HepG2 (cell line): ENCODE results near the gene FBP1. TPM values are rescaled to one million over a fixed set of nuclear protein-coding genes. Genes with fewer than 3 reads are reported as not detected.

Experiments
- ATAC-seq: fragments of 200-7000 bp; cut with Tn5 transposase; 3 replicates; pipeline ENCODE4 v1.9.1; 2020; ENCODE audit warnings: mild to moderate bottlenecking, moderate library complexity
- BruUV-seq: library from RNA; stranded (reverse); fragments of 400-500 nt; replicated peaks from 2 replicates; lab custom pipeline; 2021; lab: Mats Ljungman, UMichigan
- CTCF ChIA-PET: fragments of 300-600 bp; formaldehyde crosslinking; extraction: SDS; loops from one replicate; lab custom pipeline; 2021; ENCODE audit warnings: low total read pairs, inconsistent platforms, low intra/inter-chr PET ratio; lab: Yijun Ruan, JAX
- POLR2A ChIA-PET: fragments of 350-600 bp; sonication (Branson Sonifier 250); formaldehyde crosslinking; loops from one replicate; lab custom pipeline; 2020; ENCODE audit warnings: antibody characterized with exemption, inconsistent platforms; lab: Yijun Ruan, JAX
- DNase-seq: peaks from one replicate; pipeline ENCODE4 v3.0.0-alpha.2; 2015; ENCODE audit warnings: low spot score
- FAIRE-seq: peaks from 3 replicates; lab custom pipeline; 2011; peaks lifted over from hg19 to GRCh38; lab: Jason Lieb, UNC
- H2AFZ ChIP-seq: one replicate; pipeline ENCODE4 v1.6.1; 2011; ENCODE audit warnings: low read length, inconsistent platforms
- H3K27ac ChIP-seq: fragments of 300-600 bp; 3 replicates; pipeline ENCODE4 v1.8.0; 2011; ENCODE audit warnings: mixed run types, mild to moderate bottlenecking, mixed read lengths, low read length, inconsistent platforms; ENCODE audit not compliant: insufficient read depth; ENCODE audit errors: extremely low read length
- H3K27me3 ChIP-seq, 2 experiments: fragments of 200-600 bp in 1 of 2; 2 replicates in 1 of 2; 3 replicates in 1 of 2; pipeline versions ENCODE4 v1.6.0 to v1.8.0; 2011; ENCODE audit warnings: low read length in 2 of 2, mild to moderate bottlenecking in 2 of 2, moderate library complexity in 2 of 2, inconsistent platforms in 1 of 2; ENCODE audit not compliant: insufficient read depth in 2 of 2, control insufficient read depth in 1 of 2
- H3K36me3 ChIP-seq, 2 experiments: fragments of 200-600 bp in 1 of 2; replicated peaks in 1 of 2; 2 replicates in 1 of 2; 3 replicates in 1 of 2; pipeline versions ENCODE4 v1.5.1 to v1.8.0; 2011; ENCODE audit warnings: low read length in 2 of 2, inconsistent platforms in 1 of 2; ENCODE audit not compliant: insufficient read depth in 2 of 2, control insufficient read depth in 1 of 2
- H3K4me1 ChIP-seq: 2 replicates; pipeline ENCODE4 v1.5.1; 2012; ENCODE audit warnings: low read length, inconsistent platforms; ENCODE audit not compliant: insufficient read depth
- H3K4me2 ChIP-seq: 2 replicates; pipeline ENCODE4 v1.6.0; 2011; ENCODE audit warnings: low read depth, low read length, inconsistent platforms
- H3K4me3 ChIP-seq, 3 experiments: fragments of 200-600 bp in 1 of 3; sonication (generic), shearing (Covaris generic) in 1 of 3; replicated peaks in 1 of 3; 2 replicates each; pipeline ENCODE4 v1.5.1; 2011 to 2016; ENCODE audit warnings: low read length in 3 of 3, inconsistent platforms in 2 of 3, low read depth in 2 of 3, mild to moderate bottlenecking in 2 of 3, control low read depth in 1 of 3, mixed read lengths in 1 of 3; ENCODE audit not compliant: insufficient read depth in 1 of 3
- H3K79me2 ChIP-seq: one replicate; pipeline ENCODE4 v1.6.1; 2011; ENCODE audit warnings: low read length, inconsistent platforms; ENCODE audit not compliant: insufficient read depth
- H3K9ac ChIP-seq: 2 replicates; pipeline ENCODE4 v1.6.0; 2011; ENCODE audit warnings: mild to moderate bottlenecking, low read depth, low read length, inconsistent platforms; ENCODE audit not compliant: insufficient read depth
- H3K9me3 ChIP-seq: 2 replicates; pipeline ENCODE4 v1.5.1; 2012; ENCODE audit warnings: mild to moderate bottlenecking, low read length
- H4K20me1 ChIP-seq: 2 replicates; pipeline ENCODE4 v1.6.0; 2011; ENCODE audit warnings: inconsistent platforms, mild to moderate bottlenecking, low read length, moderate library complexity; ENCODE audit not compliant: insufficient read depth
- GATAD1 ChIP-seq: IDR thresholded peaks from 2 replicates; pipeline ENCODE4 v1.6.1; 2016; ENCODE audit warnings: missing genetic modification reagents, missing compliant biosample characterization
- GATAD2A ChIP-seq: IDR thresholded peaks from 2 replicates; pipeline ENCODE4 v1.6.1; 2016
- HNF4A ChIP-seq: sonication (generic); formaldehyde crosslinking; IDR thresholded peaks from 2 replicates; pipeline ENCODE4 v1.4.0; 2020; ENCODE audit warnings: missing genetic modification reagents
- KLF15 ChIP-seq: sonication (generic); formaldehyde crosslinking; IDR thresholded peaks from 2 replicates; pipeline ENCODE4 v1.8.1; 2023; ENCODE audit warnings: borderline replicate concordance, mild to moderate bottlenecking, inconsistent platforms, missing genetic modification reagents, mixed read lengths
- ZBTB42 ChIP-seq: sonication (generic); formaldehyde crosslinking; IDR thresholded peaks from 2 replicates; pipeline ENCODE4 v1.5.0; 2020; ENCODE audit warnings: mild to moderate bottlenecking, missing genetic modification reagents
- WGBS: methylation state at CpG from one replicate; pipeline ENCODE4 v1.1.6; 2017; ENCODE audit warnings: low lambda C conversion rate; 5-methylcytosine and 5-hydroxymethylcytosine counted together
- in situ Hi-C: cut with HindIII; loops from 2 replicates; pipeline ENCODE4 v1.10.0; 2017; ENCODE audit warnings: low pct_unique_long_range_greater_than_20kb; ENCODE audit not compliant: extremely low pct_ligation_motif_present
- intact Hi-C: fragments of 100-400 bp; cut with micrococcal nuclease; formaldehyde crosslinking; loops from one replicate; pipeline ENCODE4 v1.10.0; 2022; ENCODE audit not compliant: unreplicated experiment
- polyA plus RNA-seq, 8 experiments: library from polyadenylated mRNA; depleted of rRNA in 3 of 8; stranded (reverse) in 7 of 8; unstranded in 1 of 8; fragments of >200 nt; fragmentation: Illumina TruSeq in 4 of 8; extraction: Trizol in 4 of 8; gene quantifications; 2 replicates each; pipeline versions ENCODE4 v1.2.1 to v1.2.3, GENCODE V29; 2011 to 2016; ENCODE audit warnings: low read depth in 4 of 8, missing spikeins in 1 of 8, mixed read lengths in 1 of 8; ENCODE audit not compliant: insufficient read depth in 1 of 8
- total RNA-seq, 5 experiments: library from RNA; depleted of rRNA; stranded (reverse); fragments of >200 nt; fragmentation: Illumina TruSeq; extraction: Trizol; gene quantifications; 2 replicates each; pipeline ENCODE4 v1.2.3, GENCODE V29; 2016; ENCODE audit warnings: low read depth in 1 of 5
- TF ChIP-seq, protein P1 (sequence below): sonication (generic); formaldehyde crosslinking; IDR thresholded peaks from 2 replicates; pipeline ENCODE4 v1.5.0; 2020; ENCODE audit warnings: missing genetic modification reagents

Gene FBP1
- total and polyA plus RNA-seq, 2 of the 13 experiments (the other 11 are each of a cell fraction or from before 2014, with no cell fraction given) = 0.29 to 0.53 TPM

DNA sequence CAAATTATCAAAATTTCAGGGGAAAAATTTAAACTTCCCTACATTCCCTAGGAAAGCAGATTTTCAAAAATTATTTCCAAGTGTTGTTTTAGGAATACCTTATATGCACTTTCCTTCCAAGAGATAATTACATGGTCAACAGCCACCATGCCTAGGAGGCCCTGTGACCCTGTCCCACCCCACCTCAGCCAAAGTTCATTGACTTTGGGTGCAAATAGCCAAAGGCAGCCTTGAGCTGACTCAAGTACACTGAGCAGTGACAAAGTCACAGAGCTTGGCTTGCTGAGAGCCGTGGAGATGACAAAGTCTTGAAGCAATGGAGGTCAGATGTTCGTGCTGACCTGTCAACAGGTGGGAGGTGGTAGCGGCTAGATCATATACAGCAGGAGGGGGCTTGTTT is 24.3 kb upstream of the FBP1 start:
- no peaks in the 10 kb centered on the region for H4K20me1 ChIP-seq
- FAIRE-seq = no peak
- no peak overlapping the region for H3K27ac ChIP-seq
- intact Hi-C loops (no loop called here), in situ Hi-C loops (no loop called here)
- no TSS peak for BruUV-seq
- ChIA-PET CTCF (no interaction called here), POLR2A (interaction anchor here (0.7 kb wide), 1 partner anchor 109 kb away, joined by 4 read pairs; the partner anchor contains the start of gene PCAT7)
- 47% methylated on average over 3 of the region's 3 CpGs for WGBS
- ATAC-seq = no peak
- peaks cover 46% of the 10 kb centered on the region for H3K4me1 ChIP-seq
- H3K9ac ChIP-seq = no peak overlapping the region
- TF ChIP-seq HNF4A (CRISPR knock-in tag) (peak; percentile 41; the same call in 1 of the 2 replicates), GATAD1 (CRISPR knock-in tag) (no peak)
- no peak overlapping the region for H3K4me2 ChIP-seq
- H3K9me3 ChIP-seq = no peaks in the 10 kb centered on the region
- no peak overlapping the region for H3K4me3 ChIP-seq
- DNase-seq = no peak
- H3K79me2 ChIP-seq = no peaks in the 10 kb centered on the region
- H2AFZ ChIP-seq = no peak overlapping the region
- no peaks in the 10 kb centered on the region; a peak in 1 of 5 replicates for H3K27me3 ChIP-seq
- H3K36me3 ChIP-seq = no peaks in the 10 kb centered on the region

DNA sequence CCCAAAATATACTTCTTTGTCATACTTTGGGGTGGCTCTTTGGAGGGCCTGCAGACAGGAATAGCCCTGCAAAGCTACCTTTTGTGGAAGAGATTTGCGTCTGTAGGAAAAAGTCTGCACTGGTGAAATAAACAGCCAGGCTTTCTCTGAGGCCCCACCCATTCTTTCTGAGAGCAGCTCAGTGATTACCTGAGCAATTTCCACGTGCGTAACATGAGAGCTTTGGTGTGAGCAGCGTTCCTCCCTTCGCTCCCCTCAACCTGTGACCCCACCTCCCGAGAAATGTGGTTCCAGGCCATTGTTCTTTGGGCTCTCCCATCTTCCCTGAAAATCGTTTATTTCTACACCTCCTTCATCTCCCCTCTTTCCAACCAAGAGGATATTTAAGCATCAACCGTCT is 23.8 kb upstream of the FBP1 start:
- DNase-seq (no peak), ATAC-seq (no peak), FAIRE-seq (no peak)
- ChIA-PET CTCF (no interaction called here), POLR2A (interaction anchor here (0.7 kb wide), 1 partner anchor 109 kb away, joined by 4 read pairs; the partner anchor contains the start of gene PCAT7)
- Histone ChIP-seq H3K4me2 (no peak overlapping the region), H3K9ac (no peak overlapping the region), H3K27me3 (no peaks in the 10 kb centered on the region; a peak in 1 of 5 replicates), H3K27ac (no peak overlapping the region), H2AFZ (no peak overlapping the region), H3K36me3 (no peaks in the 10 kb centered on the region), H3K9me3 (no peaks in the 10 kb centered on the region), H3K79me2 (no peaks in the 10 kb centered on the region), H3K4me3 (no peak overlapping the region), H4K20me1 (no peaks in the 10 kb centered on the region), H3K4me1 (peaks cover 41% of the 10 kb centered on the region)
- in situ Hi-C loops (no loop called here), intact Hi-C loops (no loop called here)
- BruUV-seq = no TSS peak
- WGBS = 57% methylated on average over 8 of the region's 8 CpGs
- TF ChIP-seq, protein P1, sequence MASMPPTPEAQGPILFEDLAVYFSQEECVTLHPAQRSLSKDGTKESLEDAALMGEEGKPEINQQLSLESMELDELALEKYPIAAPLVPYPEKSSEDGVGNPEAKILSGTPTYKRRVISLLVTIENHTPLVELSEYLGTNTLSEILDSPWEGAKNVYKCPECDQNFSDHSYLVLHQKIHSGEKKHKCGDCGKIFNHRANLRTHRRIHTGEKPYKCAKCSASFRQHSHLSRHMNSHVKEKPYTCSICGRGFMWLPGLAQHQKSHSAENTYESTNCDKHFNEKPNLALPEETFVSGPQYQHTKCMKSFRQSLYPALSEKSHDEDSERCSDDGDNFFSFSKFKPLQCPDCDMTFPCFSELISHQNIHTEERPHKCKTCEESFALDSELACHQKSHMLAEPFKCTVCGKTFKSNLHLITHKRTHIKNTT (CRISPR knock-in tag) = no peak
- TF ChIP-seq ZBTB42 (no peak), GATAD2A (no peak), KLF15 (CRISPR knock-in tag) (no peak)
